K562 (cell line): ENCODE results near the gene CGREF1. TPM values are rescaled to one million over a fixed set of nuclear protein-coding genes. Genes with fewer than 3 reads are reported as not detected.

ENCODE experiments used
- ARID3A ChIP-seq: IDR thresholded peaks from 2 replicates; pipeline ENCODE4 v1.6.1; 2012; ENCODE audit warnings: low read depth, low read length, improper control_type of control experiment, borderline replicate concordance
- BDP1 ChIP-seq: IDR thresholded peaks from 3 replicates; pipeline ENCODE4 v1.6.1; 2011; ENCODE audit not compliant: insufficient read length, insufficient read depth
- ELF2 ChIP-seq: fragments of 250-450 bp; sonication (Bioruptor Pico); IDR thresholded peaks from 2 replicates; pipeline ENCODE4 v1.5.0; 2021; ENCODE audit warnings: mild to moderate bottlenecking
- FOXJ3 ChIP-seq: sonication (generic); formaldehyde crosslinking; IDR thresholded peaks from 2 replicates; pipeline ENCODE4 v1.4.0; 2020; ENCODE audit warnings: mild to moderate bottlenecking, missing genetic modification reagents
- GTF2F1 ChIP-seq: IDR thresholded peaks from 2 replicates; pipeline ENCODE4 v1.6.1; 2011; ENCODE audit warnings: low read depth, low read length, improper control_type of control experiment
- HDAC8 ChIP-seq: fragments of 450-650 bp; IDR thresholded peaks from 2 replicates; pipeline ENCODE4 v1.6.1; 2016; ENCODE audit warnings: mild to moderate bottlenecking, missing genetic modification characterization, moderate library complexity, missing compliant biosample characterization
- HEY1 ChIP-seq: fragments of 250-450 bp; sonication (Bioruptor Pico); IDR thresholded peaks from 2 replicates; pipeline ENCODE4 v1.5.0; 2020; ENCODE audit warnings: mild to moderate bottlenecking, moderate library complexity, borderline replicate concordance
- HNRNPLL ChIP-seq: fragments of 200-400 bp; formaldehyde crosslinking; IDR thresholded peaks from 2 replicates; pipeline ENCODE4 v1.6.1; 2017; ENCODE audit warnings: low read length, low read depth, mild to moderate bottlenecking; ENCODE audit not compliant: poor library complexity, severe bottlenecking
- IFI16 ChIP-seq: fragments of 250-450 bp; sonication (Bioruptor Pico); IDR thresholded peaks from 2 replicates; pipeline ENCODE4 v2.1.2; 2022; ENCODE audit warnings: mild to moderate bottlenecking, inconsistent platforms
- KDM1A ChIP-seq, 2 experiments: fragments of 450-650 bp; IDR thresholded peaks; 2 replicates each; pipeline ENCODE4 v1.6.1; 2016; ENCODE audit warnings: mild to moderate bottlenecking in 2 of 2
- KHSRP ChIP-seq: fragments of 450-650 bp; IDR thresholded peaks from 2 replicates; pipeline ENCODE4 v1.6.1; 2017
- RAD21 ChIP-seq, 2 experiments: fragments of 250-450 bp in 1 of 2; fragments of 450-650 bp in 1 of 2; sonication (Bioruptor Pico) in 1 of 2; formaldehyde crosslinking in 1 of 2; IDR thresholded peaks in 1 of 2; conservative IDR thresholded peaks in 1 of 2; 2 replicates each; pipeline versions ENCODE4 v1.4.0 to v1.8.0; 2020 to 2022; ENCODE audit warnings: mild to moderate bottlenecking in 2 of 2, moderate library complexity in 1 of 2
- RBFOX2 ChIP-seq: fragments of 200-400 bp; formaldehyde crosslinking; IDR thresholded peaks from 2 replicates; pipeline ENCODE4 v1.6.1; 2017; ENCODE audit warnings: low read depth, mild to moderate bottlenecking, low read length, moderate library complexity
- RBM17 ChIP-seq: fragments of 200-400 bp; formaldehyde crosslinking; IDR thresholded peaks from 2 replicates; pipeline ENCODE4 v1.6.1; 2017; ENCODE audit warnings: low read depth, mild to moderate bottlenecking, low read length, borderline replicate concordance
- RBM22 ChIP-seq: fragments of 200-400 bp; formaldehyde crosslinking; IDR thresholded peaks from 2 replicates; pipeline ENCODE4 v1.6.1; 2018; ENCODE audit warnings: low read length, low read depth; ENCODE audit not compliant: poor library complexity, severe bottlenecking
- RBM39 ChIP-seq: fragments of 200-400 bp; formaldehyde crosslinking; optimal IDR thresholded peaks from 2 replicates; pipeline ENCODE3; 2018; ENCODE audit warnings: low read depth, low read length
- RHOXF2B ChIP-seq: fragments of 250-450 bp; sonication (Bioruptor Pico); conservative IDR thresholded peaks from 2 replicates; pipeline ENCODE4 v1.5.1; 2021
- STAG1 ChIP-seq: sonication (generic); formaldehyde crosslinking; IDR thresholded peaks from 2 replicates; pipeline ENCODE4 v1.5.0; 2020; ENCODE audit warnings: missing genetic modification reagents, borderline replicate concordance
- TRIM24 ChIP-seq, 2 experiments: fragments of 450-650 bp; IDR thresholded peaks; 2 replicates each; pipeline ENCODE4 v1.6.1; 2016
- ZBTB12 ChIP-seq: fragments of 250-450 bp; sonication (Bioruptor Pico); IDR thresholded peaks from 2 replicates; pipeline ENCODE4 v1.4.0; 2020
- ZC3H8 ChIP-seq: fragments of 450-650 bp; IDR thresholded peaks from 2 replicates; pipeline ENCODE4 v1.6.1; 2017
- ZHX1 ChIP-seq: fragments of 150-350 bp; conservative IDR thresholded peaks from 2 replicates; pipeline ENCODE4 v1.6.1; 2014; ENCODE audit warnings: low read length
- ZNF197 ChIP-seq: fragments of 200-800 bp; sonication (Bioruptor generic); IDR thresholded peaks from 2 replicates; pipeline ENCODE4 v1.6.1; 2016; ENCODE audit warnings: low read depth, missing genetic modification characterization, missing compliant biosample characterization
- ZNF668 ChIP-seq: fragments of 250-450 bp; sonication (Bioruptor Pico); IDR thresholded peaks from 2 replicates; pipeline ENCODE4 v1.8.0; 2022; ENCODE audit warnings: mild to moderate bottlenecking, inconsistent platforms
- ZSCAN32 ChIP-seq: fragments of 450-650 bp; formaldehyde crosslinking; IDR thresholded peaks from 2 replicates; pipeline ENCODE4 v1.4.0; 2020; ENCODE audit warnings: mild to moderate bottlenecking, moderate library complexity
- polyA plus RNA-seq, 8 experiments: library from polyadenylated mRNA; depleted of rRNA in 4 of 8; stranded (reverse) in 5 of 8; unstranded in 3 of 8; fragments of >200 nt; fragmentation: Nextera tagmentation in 2 of 8; fragmentation: Illumina TruSeq in 1 of 8; extraction: Ambion mirVana in 2 of 8; extraction: Trizol in 1 of 8; gene quantifications; 2 replicates each; pipeline versions ENCODE4 v1.2.1 to v1.2.3, GENCODE V29; 2011 to 2014; ENCODE audit warnings: inconsistent platforms in 1 of 8, missing spikeins in 1 of 8
- total RNA-seq, 7 experiments: library from RNA; depleted of rRNA in 6 of 7; stranded (reverse); fragments of >200 nt in 6 of 7; fragmentation: Illumina TruSeq in 2 of 7; extraction: Trizol in 2 of 7; gene quantifications; 2 replicates each; pipeline versions ENCODE4 v1.2.1 to v1.2.3, GENCODE V29; 2011 to 2021; ENCODE audit warnings: low replicate concordance in 1 of 7

The CGREF1 gene
- total and polyA plus RNA-seq, 9 of the 15 experiments (the other 6 are each of a cell fraction or from before 2014, with no cell fraction given) = 0.07 to 0.50 (median 0.37) TPM

- peak; percentile 9 to 22; a peak in 1 of 4 replicates for TF ChIP-seq KDM1A (IDR thresholded peaks at IDR 0.05)
- peak; percentile 39; the same call in 1 of the 2 replicates for TF ChIP-seq RBFOX2
- no peak for TF ChIP-seq GTF2F1
- TF ChIP-seq BDP1 = no peak
- TF ChIP-seq FOXJ3 = no peak
- no peak for TF ChIP-seq RBM17
- TF ChIP-seq IFI16 (CRISPR knock-in tag) = no peak
- no peak for TF ChIP-seq TRIM24 (IDR thresholded peaks at IDR 0.05)
- TF ChIP-seq RHOXF2B (CRISPR knock-in tag) = no peak
- TF ChIP-seq ARID3A = no peak
- no peak for TF ChIP-seq HNRNPLL
- TF ChIP-seq ZHX1 = no peak
- TF ChIP-seq ZNF197 = peak; percentile 66; the same call in 1 of the 2 replicates
- no peak for TF ChIP-seq KHSRP
- no peak for TF ChIP-seq RBM22
- TF ChIP-seq HEY1 = no peak
- TF ChIP-seq STAG1 (CRISPR knock-in tag) = no peak
- peak; percentile 77; the same call in 1 of the 2 replicates for TF ChIP-seq HDAC8
- no peak for TF ChIP-seq RAD21 (CRISPR knock-in tag; conservative IDR thresholded peaks at IDR 0.05 in 1 of 2, IDR thresholded peaks at IDR 0.05 in 1 of 2)
- no peak for TF ChIP-seq ZNF668 (CRISPR knock-in tag)
- 0 out of 2 replicates have a peak, but pooled peaks have one; percentile 20 for TF ChIP-seq ZBTB12
- TF ChIP-seq ZC3H8 = no peak
- no peak for TF ChIP-seq ELF2 (CRISPR knock-in tag)
- TF ChIP-seq RBM39 = no peak
- TF ChIP-seq ZSCAN32 (CRISPR knock-in tag) = no peak
Measured at GRCh38 chr2:27092696-27093429, 26.1 kb downstream of the CGREF1 start (continued).
